Measurements from ENCODE around the gene CDK5RAP3. TPM values are rescaled to one million over a fixed set of nuclear protein-coding genes. Genes with fewer than 3 reads are reported as not detected.

CDK5RAP3 gene
- total RNA-seq, 1 donor from 2014 or later = 251 TPM

DNA sequence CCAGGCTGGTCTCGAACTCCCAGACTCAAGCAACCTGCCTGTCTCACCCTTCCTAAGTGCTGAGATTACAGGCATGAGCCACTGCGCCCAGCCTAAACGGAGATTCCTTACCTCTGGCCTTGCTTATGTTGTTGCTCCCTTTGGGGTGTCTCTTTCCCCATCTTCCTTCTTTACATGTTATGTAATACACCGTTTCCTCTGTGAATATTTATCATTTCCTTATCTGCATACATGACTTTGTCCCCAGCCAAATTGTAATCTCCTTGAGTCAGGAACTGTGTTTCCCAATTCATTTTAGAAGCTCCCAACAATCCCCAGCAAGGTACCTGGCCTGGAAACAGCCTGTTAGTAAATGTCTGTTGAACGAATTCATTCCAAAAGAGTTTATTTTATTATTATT, 51.0 kb downstream of the CDK5RAP3 start:
- no peak overlapping the region for H3K27ac Mint-ChIP-seq
- TF ChIP-seq, protein P1, sequence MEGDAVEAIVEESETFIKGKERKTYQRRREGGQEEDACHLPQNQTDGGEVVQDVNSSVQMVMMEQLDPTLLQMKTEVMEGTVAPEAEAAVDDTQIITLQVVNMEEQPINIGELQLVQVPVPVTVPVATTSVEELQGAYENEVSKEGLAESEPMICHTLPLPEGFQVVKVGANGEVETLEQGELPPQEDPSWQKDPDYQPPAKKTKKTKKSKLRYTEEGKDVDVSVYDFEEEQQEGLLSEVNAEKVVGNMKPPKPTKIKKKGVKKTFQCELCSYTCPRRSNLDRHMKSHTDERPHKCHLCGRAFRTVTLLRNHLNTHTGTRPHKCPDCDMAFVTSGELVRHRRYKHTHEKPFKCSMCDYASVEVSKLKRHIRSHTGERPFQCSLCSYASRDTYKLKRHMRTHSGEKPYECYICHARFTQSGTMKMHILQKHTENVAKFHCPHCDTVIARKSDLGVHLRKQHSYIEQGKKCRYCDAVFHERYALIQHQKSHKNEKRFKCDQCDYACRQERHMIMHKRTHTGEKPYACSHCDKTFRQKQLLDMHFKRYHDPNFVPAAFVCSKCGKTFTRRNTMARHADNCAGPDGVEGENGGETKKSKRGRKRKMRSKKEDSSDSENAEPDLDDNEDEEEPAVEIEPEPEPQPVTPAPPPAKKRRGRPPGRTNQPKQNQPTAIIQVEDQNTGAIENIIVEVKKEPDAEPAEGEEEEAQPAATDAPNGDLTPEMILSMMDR (IDR thresholded peaks at IDR 0.05; ENCODE audit: unreplicated experiment) = no peak
- no peaks in the 10 kb centered on the region for H3K9me3 Mint-ChIP-seq
- no peak for DNase-seq (ENCODE audit: low spot score in 2 of 2, unreplicated experiment in 2 of 2)
- H3K27me3 Mint-ChIP-seq (ENCODE audit: low read depth) = peaks cover 50% of the 10 kb centered on the region
- H3K4me1 Mint-ChIP-seq = peaks cover 32% of the 10 kb centered on the region
- no peak overlapping the region for H3K4me3 Mint-ChIP-seq
- H3K36me3 Mint-ChIP-seq = no peaks in the 10 kb centered on the region

- DNase-seq (ENCODE audit: low spot score in 2 of 2, unreplicated experiment in 2 of 2) = no peak
- Mint-ChIP-seq H3K36me3 (no peaks in the 10 kb centered on the region), H3K27ac (no peak overlapping the region), H3K4me1 (peaks cover 34% of the 10 kb centered on the region), H3K27me3 (ENCODE audit: low read depth) (peaks cover 50% of the 10 kb centered on the region), H3K4me3 (peak overlapping the region; percentile 15), H3K9me3 (no peaks in the 10 kb centered on the region)
- TF ChIP-seq, protein P1 (IDR thresholded peaks at IDR 0.05; ENCODE audit: unreplicated experiment) = no peak
Measured at GRCh38 chr17:48022901-48023300, 52.0 kb downstream of the CDK5RAP3 start.

DNA sequence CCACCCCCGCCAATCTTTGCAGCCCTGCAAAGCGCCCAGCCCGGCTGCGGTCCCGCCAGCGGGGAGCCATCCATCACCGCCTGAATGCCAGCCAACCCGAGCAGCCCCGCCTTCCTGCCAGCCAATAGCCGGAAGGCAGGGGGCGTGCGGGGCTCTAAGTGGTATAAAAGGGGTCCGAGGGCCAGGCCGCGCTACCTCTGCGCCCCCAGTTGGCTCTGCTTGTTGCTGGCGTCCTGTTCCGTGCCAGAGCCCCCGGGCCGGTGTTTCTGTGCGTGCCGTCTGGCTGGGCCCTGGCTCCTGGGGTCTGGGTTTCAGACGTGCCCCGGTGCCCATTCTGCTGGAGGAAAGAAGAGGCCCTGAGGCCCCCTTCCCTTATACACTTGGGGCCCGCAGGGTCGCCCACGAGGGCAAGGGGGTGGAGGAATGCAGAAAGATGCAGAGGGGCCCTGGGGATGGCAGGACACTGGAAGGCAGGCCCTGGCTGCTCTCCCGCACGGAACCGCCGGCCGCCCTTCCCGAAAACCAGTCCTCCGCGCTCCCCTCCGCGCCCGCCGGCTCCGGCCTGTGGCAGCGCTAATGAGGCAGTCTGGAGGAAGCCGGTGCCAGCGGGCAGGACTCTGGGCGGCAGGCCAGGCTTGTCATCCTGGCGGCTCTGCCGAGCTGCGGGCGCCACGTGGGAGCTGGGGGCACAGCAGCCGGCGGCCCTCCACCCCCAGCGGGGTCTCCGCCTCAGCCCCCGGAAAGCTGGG, 52.7 kb downstream of the CDK5RAP3 start:
- H3K4me1 Mint-ChIP-seq = peaks cover 34% of the 10 kb centered on the region
- peak overlapping the region; percentile 76 for H3K4me3 Mint-ChIP-seq
- TF ChIP-seq, protein P1 (IDR thresholded peaks at IDR 0.05; ENCODE audit: unreplicated experiment) = peak; percentile 24
- peak; percentile 47 to 74 for DNase-seq (ENCODE audit: low spot score in 2 of 2, unreplicated experiment in 2 of 2)
- no peaks in the 10 kb centered on the region for H3K9me3 Mint-ChIP-seq
- peaks cover 49% of the 10 kb centered on the region for H3K27me3 Mint-ChIP-seq (ENCODE audit: low read depth)
- no peaks in the 10 kb centered on the region for H3K36me3 Mint-ChIP-seq
- H3K27ac Mint-ChIP-seq = peak overlapping the region; percentile 53

- Mint-ChIP-seq H3K27ac (peak overlapping the region; percentile 93), H3K9me3 (no peaks in the 10 kb centered on the region), H3K36me3 (no peaks in the 10 kb centered on the region), H3K4me1 (peaks cover 34% of the 10 kb centered on the region), H3K27me3 (ENCODE audit: low read depth) (peaks cover 45% of the 10 kb centered on the region), H3K4me3 (peak overlapping the region; percentile 76)
- no peak for DNase-seq (ENCODE audit: low spot score in 2 of 2, unreplicated experiment in 2 of 2)
- TF ChIP-seq, protein P1 (IDR thresholded peaks at IDR 0.05; ENCODE audit: unreplicated experiment) = no peak
Measured at GRCh38 chr17:48024149-48025039, 53.5 kb downstream of the CDK5RAP3 start.

GRCh38 chr17:48025040-48025903, 54.4 kb downstream of the CDK5RAP3 start:
- H3K27ac Mint-ChIP-seq = peak overlapping the region; percentile 93
- H3K9me3 Mint-ChIP-seq = no peaks in the 10 kb centered on the region
- no peaks in the 10 kb centered on the region for H3K36me3 Mint-ChIP-seq
- DNase-seq (ENCODE audit: low spot score in 2 of 2, unreplicated experiment in 2 of 2) = peak; percentile 94 to 98
- H3K27me3 Mint-ChIP-seq (ENCODE audit: low read depth) = peaks cover 40% of the 10 kb centered on the region
- peaks cover 34% of the 10 kb centered on the region for H3K4me1 Mint-ChIP-seq
- TF ChIP-seq, protein P1 (IDR thresholded peaks at IDR 0.05; ENCODE audit: unreplicated experiment) = peak; percentile 83
- H3K4me3 Mint-ChIP-seq = peak overlapping the region; percentile 76

All from mesothelial cell of epicardium (in vitro differentiated cells).